Activated effector memory CD4-positive, alpha-beta T cell treated with anti-CD3 and anti-CD28 coated beads, Interleukin-2, amount 50 U/mL, for 16 hours (primary cell): ENCODE measurements around the gene CSNK1G3.

ENCODE experiments used
- DNase-seq: peaks from one replicate; pipeline ENCODE4 v3.0.0-alpha.2; 2020

CSNK1G3 gene

DNA sequence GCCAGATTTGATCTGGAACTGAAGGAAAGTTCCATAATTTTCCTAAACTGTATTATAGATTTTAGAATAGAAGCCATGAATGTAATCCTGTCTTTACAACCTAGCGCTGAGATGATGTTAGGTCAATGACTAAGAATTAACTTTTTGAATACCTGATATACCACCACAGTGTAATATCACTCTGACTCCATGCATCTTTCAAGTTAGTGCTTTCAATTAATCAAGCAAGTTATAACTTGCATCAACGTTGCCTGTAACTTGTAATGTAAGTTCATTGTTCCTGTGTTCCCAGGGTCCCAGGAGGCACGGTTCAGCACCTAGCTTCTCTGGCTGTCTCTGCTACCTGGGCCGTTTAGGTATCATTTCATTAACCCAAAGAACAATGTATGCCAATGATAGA is 139.3 kb downstream of the CSNK1G3 start:
- no peak for DNase-seq

DNA sequence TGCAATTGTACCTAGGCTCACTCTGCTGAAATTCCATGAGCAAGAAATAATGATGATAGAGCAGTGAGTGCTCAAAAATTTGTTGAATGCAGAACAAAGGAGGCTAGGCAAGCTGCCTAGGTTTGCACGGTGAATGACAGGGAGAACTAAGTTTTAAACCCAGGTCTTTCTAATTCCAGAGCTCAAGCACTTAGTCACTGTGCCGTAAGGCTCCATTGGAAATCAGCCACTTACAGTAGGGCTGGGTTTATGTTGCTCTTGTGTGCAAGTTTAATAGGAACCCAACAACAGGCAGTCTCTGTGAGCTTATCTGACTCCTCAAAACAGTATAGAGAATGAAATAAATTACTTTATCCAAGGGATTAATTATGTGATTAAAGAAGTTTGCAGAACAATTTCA is 147.0 kb downstream of the CSNK1G3 start:
- no peak for DNase-seq

- no peak for DNase-seq
Measured at GRCh38 chr5:123659495-123659894, 147.5 kb downstream of the CSNK1G3 start.

DNA sequence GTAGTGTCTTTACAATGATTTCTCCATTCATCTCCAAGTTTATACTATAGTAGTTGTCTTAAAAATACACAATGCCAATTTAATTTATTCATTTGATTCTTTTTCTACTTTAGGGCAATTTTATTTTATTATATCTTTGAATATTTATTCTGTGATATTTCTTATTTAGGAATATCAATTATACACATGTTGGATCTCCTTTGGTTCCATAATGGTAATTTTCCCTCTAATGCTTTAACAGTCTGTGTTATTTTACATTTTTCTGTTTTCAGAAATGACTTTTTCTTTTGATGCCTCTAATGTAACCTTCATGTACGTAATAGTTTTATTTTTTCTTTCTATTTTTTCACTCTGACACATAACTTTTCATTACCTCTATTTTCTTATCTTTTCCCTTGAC is 153.0 kb downstream of the CSNK1G3 start:
- no peak for DNase-seq

- DNase-seq, result no peak
Measured at GRCh38 chr5:123665822-123666371, 153.9 kb downstream of the CSNK1G3 start.
